K562 (cell line): ENCODE results near the gene ADRB1. TPM values are rescaled to one million over a fixed set of nuclear protein-coding genes. Genes with fewer than 3 reads are reported as not detected.

ENCODE experiments used
- ATAC-seq: fragments of 200-7000 bp; cut with Tn5 transposase; 3 replicates; pipeline ENCODE4 v1.9.1; 2020; ENCODE audit warnings: moderate library complexity
- BruUV-seq: library from RNA; stranded (reverse); fragments of 400-500 nt; replicated peaks from 2 replicates; lab custom pipeline; 2021; lab: Mats Ljungman, UMichigan
- CTCF ChIA-PET: fragments of 300-600 bp; formaldehyde crosslinking; extraction: SDS; loops from one replicate; lab custom pipeline; 2021; ENCODE audit warnings: low intra/inter-chr PET ratio; lab: Yijun Ruan, JAX
- POLR2A ChIA-PET: fragments of 300-600, 350-650 bp; sonication (Branson Sonifier 250); formaldehyde crosslinking; extraction: SDS; loops from one replicate; lab custom pipeline; 2021; ENCODE audit warnings: antibody characterized with exemption, inconsistent platforms; lab: Yijun Ruan, JAX
- DNase-seq, 4 experiments: peaks; one replicate each; pipeline versions ENCODE4 v3.0.0 to v3.0.0-alpha.2; 2011 to 2018; ENCODE audit warnings: low spot score in 3 of 4, mixed read lengths in 3 of 4; ENCODE audit errors: extremely low read depth in 1 of 4
- FAIRE-seq: peaks from 2 replicates; lab custom pipeline; 2011; peaks lifted over from hg19 to GRCh38; lab: Jason Lieb, UNC
- H2AFZ ChIP-seq: 2 replicates; pipeline ENCODE4 v1.6.0; 2011; ENCODE audit warnings: low read depth, low read length, control low read depth, inconsistent platforms
- H3K27ac ChIP-seq: fragments of 200-600 bp; 3 replicates; pipeline ENCODE4 v1.8.0; 2011; ENCODE audit warnings: low read depth, mild to moderate bottlenecking, control low read depth, inconsistent platforms, low read length, moderate library complexity, mixed read lengths; ENCODE audit errors: extremely low read depth
- H3K27me3 ChIP-seq, 2 experiments: fragments of 300-600 bp in 1 of 2; 2 replicates in 1 of 2; 3 replicates in 1 of 2; pipeline versions ENCODE4 v1.6.0 to v1.8.0; 2011; ENCODE audit warnings: inconsistent platforms in 2 of 2, low read length in 2 of 2, mild to moderate bottlenecking in 1 of 2, mixed read lengths in 1 of 2, moderate library complexity in 1 of 2; ENCODE audit not compliant: control insufficient read depth in 2 of 2, insufficient read depth in 2 of 2
- H3K36me3 ChIP-seq: fragments of 300-600 bp; 3 replicates; pipeline ENCODE4 v1.8.0; 2011; ENCODE audit warnings: mild to moderate bottlenecking, low read length, inconsistent platforms; ENCODE audit not compliant: control insufficient read depth, insufficient read depth
- H3K4me1 ChIP-seq, 2 experiments: fragments of 200-600 bp in 1 of 2; replicated peaks in 1 of 2; 2 replicates in 1 of 2; 3 replicates in 1 of 2; pipeline versions ENCODE4 v1.5.1 to v1.8.0; 2011; ENCODE audit warnings: inconsistent platforms in 2 of 2, low read length in 2 of 2, mild to moderate bottlenecking in 1 of 2, mixed read lengths in 1 of 2, moderate library complexity in 1 of 2; ENCODE audit not compliant: control insufficient read depth in 2 of 2, insufficient read depth in 2 of 2
- H3K4me2 ChIP-seq: 2 replicates; pipeline ENCODE4 v1.6.1; 2011; ENCODE audit warnings: low read length, control low read depth, inconsistent platforms, mixed read lengths; ENCODE audit not compliant: insufficient read depth
- H3K4me3 ChIP-seq: fragments of 200-600 bp; sonication (generic), shearing (Covaris generic); 2 replicates; pipeline ENCODE4 v1.5.1; 2016; ENCODE audit warnings: control low read depth, inconsistent platforms
- H3K79me2 ChIP-seq: fragments of 200-600 bp; 3 replicates; pipeline ENCODE4 v1.8.0; 2011; ENCODE audit warnings: low read length, inconsistent platforms; ENCODE audit not compliant: control insufficient read depth, insufficient read depth
- H3K9ac ChIP-seq, 2 experiments: 2 replicates each; pipeline versions ENCODE4 v1.6.0 to v1.6.1; 2011; ENCODE audit warnings: low read depth in 2 of 2, low read length in 2 of 2, control low read depth in 1 of 2, inconsistent platforms in 1 of 2, mild to moderate bottlenecking in 1 of 2, mixed read lengths in 1 of 2; ENCODE audit not compliant: insufficient read depth in 1 of 2
- H3K9me1 ChIP-seq: one replicate; pipeline ENCODE4 v1.6.0; 2011; ENCODE audit warnings: inconsistent platforms, mild to moderate bottlenecking, low read length, moderate library complexity; ENCODE audit not compliant: control insufficient read depth, insufficient read depth
- H3K9me3 ChIP-seq: replicated peaks from 2 replicates; pipeline ENCODE4 v1.5.1; 2011; ENCODE audit warnings: low read depth, low read length, inconsistent platforms; ENCODE audit not compliant: control insufficient read depth, insufficient read depth
- H4K20me1 ChIP-seq: replicated peaks from 2 replicates; pipeline ENCODE4 v1.6.1; 2011; ENCODE audit warnings: low read length, inconsistent platforms, mixed read lengths; ENCODE audit not compliant: control insufficient read depth, insufficient read depth
- BRD4 ChIP-seq: fragments of 200-600 bp; sonication (generic); IDR thresholded peaks from 2 replicates; pipeline ENCODE4 v1.6.1; 2017; ENCODE audit warnings: inconsistent platforms
- ELF2 ChIP-seq: fragments of 250-450 bp; sonication (Bioruptor Pico); IDR thresholded peaks from 2 replicates; pipeline ENCODE4 v1.5.0; 2021; ENCODE audit warnings: mild to moderate bottlenecking
- FOXK1 ChIP-seq: sonication (generic); formaldehyde crosslinking; IDR thresholded peaks from 2 replicates; pipeline ENCODE4 v1.8.0; 2022; ENCODE audit warnings: missing genetic modification reagents, mild to moderate bottlenecking, borderline replicate concordance
- KAT7 ChIP-seq: sonication (generic); formaldehyde crosslinking; IDR thresholded peaks from 2 replicates; pipeline ENCODE4 v1.8.0; 2022; ENCODE audit warnings: missing genetic modification reagents, mild to moderate bottlenecking, borderline replicate concordance
- RFX1 ChIP-seq: fragments of 450-650 bp; IDR thresholded peaks from 2 replicates; pipeline ENCODE4 v1.6.1; 2016; ENCODE audit warnings: mild to moderate bottlenecking, moderate library complexity
- SPI1 ChIP-seq: IDR thresholded peaks from 2 replicates; pipeline ENCODE4 v1.6.1; 2011; ENCODE audit warnings: low read depth, low read length, control low read depth, borderline replicate concordance
- ZNF324 ChIP-seq: fragments of 250-450 bp; sonication (Bioruptor Pico); IDR thresholded peaks from 2 replicates; pipeline ENCODE4 v1.4.0; 2020; ENCODE audit warnings: mild to moderate bottlenecking
- WGBS: fragments of 100-300 bp; shearing (Covaris generic); methylation state at CpG from one replicate; pipeline ENCODE4 v1.1.6; 2016; ENCODE audit warnings: low coverage, mixed read lengths; ENCODE audit not compliant: insufficient coverage; ENCODE audit errors: missing lambda C conversion rate; 5-methylcytosine and 5-hydroxymethylcytosine counted together
- in situ Hi-C: fragments of 300-500 bp; cut with MboI; formaldehyde crosslinking; loops from 4 replicates; pipeline ENCODE4 v1.15.0; 2018; ENCODE audit warnings: inconsistent platforms, mixed read lengths
- intact Hi-C: fragments of 100-400 bp; cut with micrococcal nuclease; formaldehyde crosslinking; loops from 2 replicates; pipeline ENCODE4 v1.14.2; 2022
- polyA plus RNA-seq, 8 experiments: library from polyadenylated mRNA; depleted of rRNA in 4 of 8; stranded (reverse) in 5 of 8; unstranded in 3 of 8; fragments of >200 nt; fragmentation: Nextera tagmentation in 2 of 8; fragmentation: Illumina TruSeq in 1 of 8; extraction: Ambion mirVana in 2 of 8; extraction: Trizol in 1 of 8; gene quantifications; 2 replicates each; pipeline versions ENCODE4 v1.2.1 to v1.2.3, GENCODE V29; 2011 to 2014; ENCODE audit warnings: inconsistent platforms in 1 of 8, missing spikeins in 1 of 8
- total RNA-seq, 7 experiments: library from RNA; depleted of rRNA in 6 of 7; stranded (reverse); fragments of >200 nt in 6 of 7; fragmentation: Illumina TruSeq in 2 of 7; extraction: Trizol in 2 of 7; gene quantifications; 2 replicates each; pipeline versions ENCODE4 v1.2.1 to v1.2.3, GENCODE V29; 2011 to 2021; ENCODE audit warnings: low replicate concordance in 1 of 7
- TF ChIP-seq, protein P1 (sequence below): fragments of 450-650 bp; IDR thresholded peaks from 2 replicates; pipeline ENCODE4 v1.7.0; 2016; ENCODE audit warnings: borderline replicate concordance
- TF ChIP-seq, protein P2 (sequence below): fragments of 250-450 bp; sonication (Bioruptor Pico); IDR thresholded peaks from 2 replicates; pipeline ENCODE4 v1.8.0; 2021; ENCODE audit warnings: borderline replicate concordance, mild to moderate bottlenecking, moderate library complexity; ENCODE audit not compliant: poor library complexity, severe bottlenecking
- TF ChIP-seq, protein P3 (sequence below): fragments of 450-650 bp; formaldehyde crosslinking; conservative IDR thresholded peaks from 2 replicates; pipeline ENCODE4 v1.4.0; 2022; ENCODE audit warnings: mild to moderate bottlenecking, missing genetic modification characterization

ADRB1 gene
- total and polyA plus RNA-seq, 9 of the 15 experiments (the other 6 are each of a cell fraction or from before 2014, with no cell fraction given) = 0.07 to 0.11 (median 0.09) TPM; not detected in 6

DNA sequence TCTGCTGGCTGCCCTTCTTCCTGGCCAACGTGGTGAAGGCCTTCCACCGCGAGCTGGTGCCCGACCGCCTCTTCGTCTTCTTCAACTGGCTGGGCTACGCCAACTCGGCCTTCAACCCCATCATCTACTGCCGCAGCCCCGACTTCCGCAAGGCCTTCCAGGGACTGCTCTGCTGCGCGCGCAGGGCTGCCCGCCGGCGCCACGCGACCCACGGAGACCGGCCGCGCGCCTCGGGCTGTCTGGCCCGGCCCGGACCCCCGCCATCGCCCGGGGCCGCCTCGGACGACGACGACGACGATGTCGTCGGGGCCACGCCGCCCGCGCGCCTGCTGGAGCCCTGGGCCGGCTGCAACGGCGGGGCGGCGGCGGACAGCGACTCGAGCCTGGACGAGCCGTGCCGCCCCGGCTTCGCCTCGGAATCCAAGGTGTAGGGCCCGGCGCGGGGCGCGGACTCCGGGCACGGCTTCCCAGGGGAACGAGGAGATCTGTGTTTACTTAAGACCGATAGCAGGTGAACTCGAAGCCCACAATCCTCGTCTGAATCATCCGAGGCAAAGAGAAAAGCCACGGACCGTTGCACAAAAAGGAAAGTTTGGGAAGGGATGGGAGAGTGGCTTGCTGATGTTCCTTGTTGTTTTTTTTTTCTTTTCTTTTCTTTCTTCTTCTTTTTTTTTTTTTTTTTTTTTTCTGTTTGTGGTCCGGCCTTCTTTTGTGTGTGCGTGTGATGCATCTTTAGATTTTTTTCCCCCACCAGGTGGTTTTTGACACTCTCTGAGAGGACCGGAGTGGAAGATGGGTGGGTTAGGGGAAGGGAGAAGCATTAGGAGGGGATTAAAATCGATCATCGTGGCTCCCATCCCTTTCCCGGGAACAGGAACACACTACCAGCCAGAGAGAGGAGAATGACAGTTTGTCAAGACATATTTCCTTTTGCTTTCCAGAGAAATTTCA, 1.7 kb downstream of the ADRB1 start:
- TF ChIP-seq FOXK1 (no peak), BRD4 (no peak), RFX1 (no peak), SPI1 (no peak), KAT7 (no peak), ELF2 (CRISPR knock-in tag) (no peak), ZNF324 (CRISPR knock-in tag) (no peak)
- TF ChIP-seq, protein P1, sequence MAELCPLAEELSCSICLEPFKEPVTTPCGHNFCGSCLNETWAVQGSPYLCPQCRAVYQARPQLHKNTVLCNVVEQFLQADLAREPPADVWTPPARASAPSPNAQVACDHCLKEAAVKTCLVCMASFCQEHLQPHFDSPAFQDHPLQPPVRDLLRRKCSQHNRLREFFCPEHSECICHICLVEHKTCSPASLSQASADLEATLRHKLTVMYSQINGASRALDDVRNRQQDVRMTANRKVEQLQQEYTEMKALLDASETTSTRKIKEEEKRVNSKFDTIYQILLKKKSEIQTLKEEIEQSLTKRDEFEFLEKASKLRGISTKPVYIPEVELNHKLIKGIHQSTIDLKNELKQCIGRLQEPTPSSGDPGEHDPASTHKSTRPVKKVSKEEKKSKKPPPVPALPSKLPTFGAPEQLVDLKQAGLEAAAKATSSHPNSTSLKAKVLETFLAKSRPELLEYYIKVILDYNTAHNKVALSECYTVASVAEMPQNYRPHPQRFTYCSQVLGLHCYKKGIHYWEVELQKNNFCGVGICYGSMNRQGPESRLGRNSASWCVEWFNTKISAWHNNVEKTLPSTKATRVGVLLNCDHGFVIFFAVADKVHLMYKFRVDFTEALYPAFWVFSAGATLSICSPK = no peak
- TF ChIP-seq, protein P2, sequence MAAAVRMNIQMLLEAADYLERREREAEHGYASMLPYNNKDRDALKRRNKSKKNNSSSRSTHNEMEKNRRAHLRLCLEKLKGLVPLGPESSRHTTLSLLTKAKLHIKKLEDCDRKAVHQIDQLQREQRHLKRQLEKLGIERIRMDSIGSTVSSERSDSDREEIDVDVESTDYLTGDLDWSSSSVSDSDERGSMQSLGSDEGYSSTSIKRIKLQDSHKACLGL (CRISPR knock-in tag) = no peak
- TF ChIP-seq, protein P3, sequence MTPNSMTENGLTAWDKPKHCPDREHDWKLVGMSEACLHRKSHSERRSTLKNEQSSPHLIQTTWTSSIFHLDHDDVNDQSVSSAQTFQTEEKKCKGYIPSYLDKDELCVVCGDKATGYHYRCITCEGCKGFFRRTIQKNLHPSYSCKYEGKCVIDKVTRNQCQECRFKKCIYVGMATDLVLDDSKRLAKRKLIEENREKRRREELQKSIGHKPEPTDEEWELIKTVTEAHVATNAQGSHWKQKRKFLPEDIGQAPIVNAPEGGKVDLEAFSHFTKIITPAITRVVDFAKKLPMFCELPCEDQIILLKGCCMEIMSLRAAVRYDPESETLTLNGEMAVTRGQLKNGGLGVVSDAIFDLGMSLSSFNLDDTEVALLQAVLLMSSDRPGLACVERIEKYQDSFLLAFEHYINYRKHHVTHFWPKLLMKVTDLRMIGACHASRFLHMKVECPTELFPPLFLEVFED (CRISPR knock-in tag) = no peak
- TF ChIP-seq, all 486 proteins: peak for 0
- intact Hi-C loops = no loop called here
- ChIA-PET CTCF (no interaction called here), POLR2A (no interaction called here)
- BruUV-seq = no TSS peak
- ATAC-seq (no peak), DNase-seq (no peak), FAIRE-seq (no peak)
- in situ Hi-C loops = no loop called here
- Histone ChIP-seq H3K4me2 (no peak overlapping the region), H3K4me3 (no peak overlapping the region), H3K9me1 (no peaks in the 10 kb centered on the region), H3K27me3 (peaks cover 6 to 8% of the 10 kb centered on the region in 2 experiments; a peak in 3 of 5 replicates), H4K20me1 (no peaks in the 10 kb centered on the region), H3K4me1 (peaks cover 0 to 4% of the 10 kb centered on the region in 2 experiments; a peak in 1 of 5 replicates), H3K27ac (no peak overlapping the region), H3K9ac (no peak overlapping the region), H3K36me3 (no peaks in the 10 kb centered on the region), H3K79me2 (no peaks in the 10 kb centered on the region), H2AFZ (no peak overlapping the region), H3K9me3 (no peaks in the 10 kb centered on the region)
- WGBS = 19% methylated on average over 6 of the region's 78 CpGs
